Hematopoietic multipotent progenitor cell treated with erythropoietin and hydrocortisone succinate and interleukin-3 and kit ligand, for 15 days (in vitro differentiated cells): ENCODE results near the gene BTG1.

Experiments
- DNase-seq: peaks from one replicate; pipeline ENCODE4 v3.0.0-alpha.2; 2015; ENCODE audit warnings: low spot score

The BTG1 gene, protein sequence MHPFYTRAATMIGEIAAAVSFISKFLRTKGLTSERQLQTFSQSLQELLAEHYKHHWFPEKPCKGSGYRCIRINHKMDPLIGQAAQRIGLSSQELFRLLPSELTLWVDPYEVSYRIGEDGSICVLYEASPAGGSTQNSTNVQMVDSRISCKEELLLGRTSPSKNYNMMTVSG

DNA sequence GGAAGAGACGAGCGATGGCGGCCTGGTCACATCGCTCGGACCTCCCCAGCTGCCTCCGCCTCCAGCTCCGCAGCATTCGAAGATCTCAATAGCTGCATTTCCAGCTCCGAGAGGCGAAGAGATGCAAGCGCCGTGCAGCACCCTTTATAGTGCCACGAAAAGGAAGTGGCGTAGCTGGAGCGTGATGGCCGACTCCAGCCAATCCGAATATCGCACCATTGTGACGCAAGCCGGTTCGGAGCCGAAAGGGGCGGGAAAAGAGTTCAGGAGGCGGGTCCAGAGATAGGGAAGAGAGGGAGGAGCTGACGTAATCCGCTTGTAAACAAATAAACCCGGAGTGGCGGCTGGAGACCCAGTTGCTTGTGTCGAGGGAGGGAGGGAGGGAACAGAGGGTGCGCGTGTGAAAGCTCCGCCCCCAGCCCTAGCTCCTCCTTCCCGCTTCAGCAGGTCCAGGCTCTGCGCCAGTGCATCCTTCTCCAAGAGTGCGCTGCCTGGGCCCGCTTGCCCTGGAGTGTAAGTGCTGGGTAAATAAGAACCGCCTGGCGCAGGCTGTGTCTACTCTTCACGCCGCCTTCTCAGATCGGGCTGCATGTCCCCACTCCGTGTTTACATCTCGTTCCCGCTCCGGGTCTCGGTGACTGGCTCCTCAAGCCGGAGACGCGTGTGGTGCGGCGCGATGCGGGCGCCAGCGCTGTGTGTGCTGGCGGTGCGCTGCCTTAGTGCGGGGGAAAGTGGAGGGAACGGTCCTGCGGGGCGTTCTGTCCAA is at the start of gene BTG1:
BTG1 (minus strand) TSS at position 116 of the 766 bp plus-strand sequence. CDS start 311 bp downstream, outside the sequence.
- peak; percentile 100 for DNase-seq

DNA sequence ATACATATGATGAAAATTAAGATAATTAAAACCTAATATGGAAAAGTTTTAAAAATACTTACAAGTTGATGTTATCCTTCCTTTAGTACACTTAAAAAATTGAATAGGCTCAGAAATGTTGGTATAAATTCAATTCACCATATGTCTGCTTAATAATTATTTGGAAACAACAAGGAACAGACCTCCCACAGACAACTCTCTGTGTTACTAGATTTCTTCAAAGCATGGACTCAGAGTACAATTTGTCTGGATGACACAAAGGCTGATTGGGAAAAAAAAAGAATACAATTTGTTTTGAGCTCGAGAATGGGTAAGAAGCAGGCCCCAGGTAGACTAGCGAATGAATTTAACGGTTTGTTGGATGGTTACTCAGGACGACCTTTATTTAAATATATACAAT is 48.9 kb upstream of the BTG1 start:
- DNase-seq: no peak

DNA sequence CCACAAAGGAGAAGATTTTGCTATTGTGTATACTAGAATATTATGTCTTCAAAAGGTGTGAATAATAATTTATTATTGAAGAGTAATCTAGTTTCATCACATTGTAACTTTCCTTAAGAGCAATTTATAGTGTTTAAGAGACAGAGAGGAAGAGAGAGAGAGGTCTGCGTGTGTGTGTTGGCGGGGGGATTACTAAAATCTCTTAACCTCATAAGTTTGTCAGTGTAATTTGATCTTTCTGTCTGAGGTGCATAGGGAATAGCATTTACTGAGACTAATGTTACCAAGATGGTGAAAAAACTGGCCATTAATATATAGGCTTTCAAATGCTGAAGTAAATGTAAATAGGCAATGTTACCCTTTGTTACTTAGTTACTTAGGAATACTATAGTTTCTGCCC is 48.2 kb upstream of the BTG1 start:
- no peak for DNase-seq

DNA sequence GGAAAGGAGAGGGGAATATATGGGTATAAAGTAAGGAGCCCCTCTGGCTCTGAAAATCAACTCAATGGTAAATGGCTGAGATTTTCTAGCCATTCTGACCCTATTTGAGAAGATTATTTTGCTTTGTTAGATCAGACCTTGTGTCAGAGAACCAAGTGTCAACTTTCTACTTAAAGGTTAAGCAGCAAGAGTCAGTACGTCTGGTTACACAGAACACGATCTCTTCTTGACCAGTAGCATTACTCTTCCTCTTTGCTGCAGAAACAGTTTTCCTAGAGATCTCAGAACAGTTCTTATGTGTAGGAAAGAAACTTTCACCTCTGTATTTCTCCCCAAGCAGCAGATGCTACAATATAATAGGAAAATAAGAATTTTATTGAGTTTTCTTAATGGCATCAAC is 47.4 kb upstream of the BTG1 start:
- DNase-seq: no peak

DNA sequence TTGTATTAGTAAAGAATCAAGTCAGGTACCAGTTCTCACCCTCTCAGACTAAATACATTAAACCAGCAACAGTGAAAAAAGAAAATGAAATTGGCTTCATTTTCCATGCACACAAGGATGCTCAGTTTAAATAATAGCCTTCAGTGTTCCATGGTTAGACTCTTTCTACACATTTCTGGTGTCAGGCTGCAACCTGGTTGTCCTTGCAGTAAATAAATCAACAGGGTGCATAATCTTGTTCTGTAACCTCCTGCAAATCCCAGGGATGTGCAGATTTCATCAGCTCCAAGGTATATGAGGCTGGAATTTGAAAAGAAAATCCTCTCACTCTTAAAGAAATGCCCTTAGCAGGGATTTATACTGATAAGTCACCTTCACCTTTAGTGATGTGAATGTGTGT is 46.7 kb upstream of the BTG1 start:
- no peak for DNase-seq

DNA sequence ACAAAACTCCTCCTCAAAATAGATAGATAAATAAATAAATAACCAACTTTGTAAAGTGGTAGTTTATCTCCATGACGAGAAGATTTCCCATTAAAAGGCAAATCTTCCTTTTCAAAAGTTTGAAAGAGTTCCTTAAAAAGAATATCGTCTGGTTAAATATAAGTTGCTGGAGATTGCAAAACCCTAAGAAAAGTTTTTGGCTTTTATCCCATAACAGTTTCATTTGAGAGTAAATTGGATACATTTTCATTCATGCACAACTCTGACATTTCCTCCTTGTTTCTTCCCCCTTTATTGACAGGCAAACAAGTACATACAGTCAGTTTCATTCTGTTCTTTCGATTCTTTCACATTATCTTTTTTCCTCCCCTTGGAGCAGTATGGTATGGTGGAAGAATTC is 45.4 kb upstream of the BTG1 start:
- no peak for DNase-seq

DNA sequence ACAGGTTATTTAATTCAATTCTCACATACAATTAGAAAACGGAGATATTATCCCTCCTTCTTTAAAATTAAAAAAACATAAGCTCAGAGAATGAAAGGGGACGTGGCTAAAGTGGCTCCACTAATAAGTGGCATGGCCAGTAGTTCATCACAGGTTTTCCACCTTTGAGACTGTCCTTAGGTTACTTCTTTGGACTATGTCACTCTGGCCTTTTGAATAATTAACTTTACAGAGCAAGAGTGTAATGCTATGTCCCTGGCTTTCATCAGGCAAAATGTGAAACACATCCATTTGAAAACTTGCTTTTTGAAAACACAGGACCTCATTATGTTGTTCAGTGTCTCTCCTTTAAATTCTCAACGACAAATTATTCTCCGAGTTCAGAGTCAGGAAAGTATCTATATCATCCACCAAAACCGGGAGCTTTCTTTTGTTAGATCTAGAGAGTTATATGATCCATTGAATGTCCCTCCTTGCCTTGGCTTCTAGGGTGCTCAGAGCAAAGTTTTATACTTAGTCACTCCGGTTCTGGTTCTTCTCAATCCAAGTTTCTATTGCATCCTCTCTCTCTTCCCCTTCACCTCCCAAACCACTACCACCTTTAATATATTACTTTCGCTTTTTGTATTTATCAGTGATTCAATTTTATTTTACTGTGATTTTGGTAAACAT is 43.0 kb upstream of the BTG1 start:
- DNase-seq: no peak

DNA sequence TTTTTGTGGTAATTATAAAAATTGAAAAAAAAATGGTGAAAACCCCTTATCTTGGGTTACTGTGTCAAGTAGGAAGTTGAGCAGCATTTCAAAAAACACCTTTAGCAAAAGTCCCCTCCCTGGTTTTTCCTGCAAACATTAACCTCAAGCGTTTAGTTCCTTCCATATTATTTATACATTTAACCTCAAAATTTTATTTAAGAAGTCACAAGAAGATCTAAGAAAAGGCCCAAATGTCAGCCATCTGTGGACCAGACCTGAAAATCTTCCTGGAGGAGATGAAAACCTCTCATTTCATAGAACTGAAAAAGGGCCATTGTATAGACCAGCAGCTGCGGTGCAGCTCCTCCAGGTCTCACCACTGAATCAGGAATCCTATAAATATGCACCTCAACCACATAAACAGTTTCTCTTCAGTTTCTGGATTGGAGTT is 40.4 kb upstream of the BTG1 start:
- DNase-seq: no peak

DNA sequence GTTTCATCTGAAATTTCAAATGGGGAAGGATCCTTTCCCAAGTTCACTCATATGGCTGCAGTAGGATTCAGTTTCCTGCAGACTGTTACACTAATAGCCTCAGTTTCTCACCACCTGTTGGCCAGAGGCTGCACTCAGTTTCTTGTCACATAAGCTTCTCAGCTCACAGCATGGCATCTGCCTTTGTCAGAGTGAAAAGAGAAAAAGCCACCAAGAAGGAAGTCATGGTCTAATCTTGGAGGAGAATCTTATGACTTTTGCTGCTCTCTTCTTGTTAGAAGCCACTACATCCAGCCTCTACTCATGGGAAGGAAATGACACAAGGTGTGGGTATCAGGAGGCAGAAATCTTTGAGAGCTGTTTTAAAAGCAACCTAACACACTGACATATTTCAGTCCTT is 39.4 kb upstream of the BTG1 start:
- DNase-seq: no peak

DNA sequence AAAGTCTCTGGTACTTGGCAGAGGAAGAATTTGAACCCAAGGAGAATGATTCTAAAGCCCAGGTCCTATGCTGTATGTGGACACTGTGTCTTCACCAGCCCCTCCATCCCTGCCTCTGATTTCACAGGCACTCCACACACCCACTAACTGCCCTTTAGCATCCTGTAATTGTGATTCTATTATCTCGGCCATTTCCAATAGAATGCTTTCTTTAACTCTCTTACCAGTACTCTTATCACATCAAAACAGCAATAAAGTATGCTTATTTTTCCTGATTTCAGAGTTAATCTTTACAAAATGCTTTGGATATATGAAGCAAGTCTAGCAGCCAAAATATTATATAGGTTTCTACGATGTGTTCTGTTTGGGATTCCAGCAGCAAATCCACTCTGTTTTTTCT is 37.9 kb upstream of the BTG1 start:
- DNase-seq: no peak

DNA sequence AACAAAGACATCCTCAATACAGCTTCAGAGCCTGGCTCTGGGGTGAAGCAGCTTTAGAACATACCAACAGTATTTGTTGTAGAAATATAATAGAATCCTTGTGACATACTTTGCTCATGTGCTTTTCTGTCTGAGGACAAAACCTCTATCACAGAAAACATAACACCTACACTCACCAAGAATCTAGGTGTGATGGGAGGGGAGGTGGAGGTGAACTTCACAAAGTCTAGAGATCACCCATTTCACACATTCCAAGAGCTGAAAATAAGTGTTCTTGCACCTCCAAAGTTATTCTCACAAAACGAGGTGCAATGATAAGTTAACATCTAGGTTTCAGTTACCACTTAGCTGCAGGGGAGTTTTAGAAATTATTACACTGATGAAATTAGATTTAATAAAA is 32.7 kb upstream of the BTG1 start:
- DNase-seq: no peak

DNA sequence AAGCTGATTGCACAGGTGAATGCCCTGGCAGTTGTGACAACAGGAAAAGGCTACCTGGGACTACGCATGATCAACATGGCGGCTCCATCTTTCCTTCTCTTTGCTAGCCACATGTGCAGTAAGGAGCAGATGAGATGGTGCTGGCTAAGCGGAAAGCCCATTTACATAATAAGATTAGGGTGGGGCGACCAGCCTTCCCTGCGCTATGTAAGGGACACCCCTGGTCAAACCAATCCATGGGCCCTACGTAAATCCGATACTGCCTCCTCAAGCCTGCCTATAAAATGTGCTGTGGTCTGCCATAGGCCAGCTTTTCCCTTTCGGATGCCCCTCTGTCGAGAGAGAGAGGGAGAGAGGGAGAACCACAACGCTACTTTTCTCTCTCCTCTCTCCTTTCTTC is 31.0 kb upstream of the BTG1 start:
- no peak for DNase-seq

DNA sequence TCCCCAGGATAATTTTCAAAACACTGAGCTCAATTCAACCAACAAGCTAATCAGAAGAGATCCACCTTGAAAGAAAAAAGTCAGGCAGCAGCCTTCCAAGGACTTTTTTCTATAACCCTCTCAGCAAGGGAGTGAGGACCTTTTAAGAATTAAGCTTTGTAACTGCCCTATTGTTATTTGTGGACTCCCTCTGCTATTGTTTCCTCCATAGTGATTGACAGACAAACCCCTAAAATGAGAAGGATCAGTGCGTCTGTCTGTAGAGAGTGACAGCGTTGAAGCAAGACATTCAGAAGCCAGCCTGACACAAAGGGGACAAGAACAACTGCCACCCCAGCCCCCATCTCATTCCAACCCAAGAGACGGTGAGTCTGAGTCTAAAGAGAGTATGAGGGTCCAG is 30.3 kb upstream of the BTG1 start:
- no peak for DNase-seq

DNA sequence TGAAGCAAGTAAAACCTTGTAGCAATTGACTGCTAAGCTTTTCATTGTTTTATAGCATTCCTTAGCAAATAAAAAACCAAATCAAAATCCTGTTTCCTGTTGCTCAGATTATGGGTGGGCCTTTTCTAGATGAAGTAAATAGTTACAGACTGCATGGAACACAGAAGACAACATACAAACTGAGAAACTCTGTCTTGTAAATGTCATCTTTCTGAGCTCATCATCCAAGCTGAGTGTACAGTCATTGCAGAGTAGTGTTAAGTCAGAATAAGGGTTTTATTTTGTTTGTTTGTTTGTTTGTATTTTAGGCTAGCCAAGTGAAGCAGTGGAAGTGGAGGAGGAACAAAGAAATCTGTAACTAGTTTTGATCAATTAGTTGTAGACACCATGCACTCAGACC is 24.4 kb upstream of the BTG1 start:
- DNase-seq: no peak

DNA sequence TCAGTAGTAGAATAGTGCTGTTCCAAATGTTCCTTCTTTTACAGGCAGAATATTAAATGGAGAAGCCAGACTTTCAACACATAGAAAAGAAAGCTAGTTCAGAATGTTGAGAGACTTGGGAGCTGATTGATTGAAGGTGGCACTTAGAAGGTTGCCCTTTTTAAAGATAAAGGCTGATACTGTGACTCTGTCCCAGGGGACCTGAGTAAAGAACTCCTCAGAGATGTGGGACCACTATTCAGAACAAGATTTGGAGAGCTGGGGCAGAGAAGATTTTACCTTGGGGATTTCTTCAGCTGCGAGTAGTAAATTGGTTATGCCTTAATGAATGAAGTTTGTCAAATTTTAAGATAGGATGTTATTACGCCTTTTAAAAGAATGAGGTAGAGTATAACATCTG is 21.4 kb upstream of the BTG1 start:
- DNase-seq: no peak

DNA sequence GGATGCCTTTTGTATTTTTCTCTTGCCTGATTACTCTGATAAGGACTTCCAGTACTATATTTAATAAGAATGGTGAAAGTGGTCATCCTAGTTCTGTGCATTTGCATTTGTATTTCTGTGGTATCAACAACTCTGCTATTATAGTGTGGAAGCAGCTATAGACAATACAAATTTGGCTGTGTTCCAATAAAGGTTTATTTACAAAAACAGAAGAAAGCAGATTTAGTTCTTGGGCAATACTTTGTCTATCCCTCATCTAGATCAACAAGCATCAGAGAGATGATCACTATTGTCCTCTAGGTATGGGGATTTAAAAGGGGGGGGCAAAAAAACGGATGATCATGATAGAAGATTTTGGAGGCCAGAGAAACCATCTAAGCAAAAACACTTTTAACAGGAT is 19.1 kb upstream of the BTG1 start:
- no peak for DNase-seq

DNA sequence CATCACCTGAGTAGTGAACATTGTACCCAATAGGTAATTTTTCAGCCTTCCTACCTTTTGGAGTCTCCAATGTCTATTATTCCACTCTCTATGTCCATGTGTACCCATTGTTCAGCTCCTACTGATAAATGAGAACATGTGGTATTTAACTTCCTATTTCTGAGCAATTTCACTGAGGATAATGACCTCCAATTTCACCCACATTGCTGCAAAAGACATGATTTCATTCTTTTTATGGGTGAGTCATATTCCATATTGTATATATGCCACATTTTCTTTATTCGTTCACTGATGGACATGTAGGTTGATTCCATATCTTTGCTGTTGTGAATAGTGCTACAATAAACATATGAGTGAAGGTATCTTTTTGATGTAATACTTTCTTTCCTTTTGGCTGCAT is 16.4 kb upstream of the BTG1 start:
- no peak for DNase-seq

DNA sequence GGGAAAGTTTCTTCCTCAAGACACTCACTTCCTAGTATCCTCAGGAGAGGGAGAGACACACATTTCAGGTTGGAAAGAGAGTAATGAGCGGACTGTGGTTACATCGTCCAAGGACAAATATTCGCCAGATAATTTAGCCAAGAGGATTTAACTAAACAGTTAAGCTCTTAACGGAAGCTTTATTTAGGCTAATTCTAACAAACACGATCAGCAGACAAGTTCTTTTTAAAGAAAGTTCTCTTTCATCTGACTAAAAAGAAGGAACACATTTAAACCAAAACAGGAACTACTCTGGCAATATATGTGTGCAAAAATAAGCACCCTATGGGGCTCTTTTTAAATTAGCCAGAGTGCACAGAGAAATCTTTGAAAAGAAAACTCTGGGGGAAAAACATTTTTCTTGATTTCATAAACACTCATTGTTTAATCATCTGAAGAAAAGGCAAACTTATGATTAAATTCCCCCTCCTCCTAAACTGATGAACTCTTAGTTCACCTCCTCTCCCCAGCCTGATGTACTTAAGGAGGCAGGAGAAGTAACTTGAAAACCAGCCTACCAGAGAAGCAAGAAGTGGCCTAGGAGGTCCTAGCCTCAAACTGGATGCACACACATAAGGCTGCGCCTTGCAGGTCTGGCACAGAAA is 13.3 kb upstream of the BTG1 start:
- no peak for DNase-seq

DNA sequence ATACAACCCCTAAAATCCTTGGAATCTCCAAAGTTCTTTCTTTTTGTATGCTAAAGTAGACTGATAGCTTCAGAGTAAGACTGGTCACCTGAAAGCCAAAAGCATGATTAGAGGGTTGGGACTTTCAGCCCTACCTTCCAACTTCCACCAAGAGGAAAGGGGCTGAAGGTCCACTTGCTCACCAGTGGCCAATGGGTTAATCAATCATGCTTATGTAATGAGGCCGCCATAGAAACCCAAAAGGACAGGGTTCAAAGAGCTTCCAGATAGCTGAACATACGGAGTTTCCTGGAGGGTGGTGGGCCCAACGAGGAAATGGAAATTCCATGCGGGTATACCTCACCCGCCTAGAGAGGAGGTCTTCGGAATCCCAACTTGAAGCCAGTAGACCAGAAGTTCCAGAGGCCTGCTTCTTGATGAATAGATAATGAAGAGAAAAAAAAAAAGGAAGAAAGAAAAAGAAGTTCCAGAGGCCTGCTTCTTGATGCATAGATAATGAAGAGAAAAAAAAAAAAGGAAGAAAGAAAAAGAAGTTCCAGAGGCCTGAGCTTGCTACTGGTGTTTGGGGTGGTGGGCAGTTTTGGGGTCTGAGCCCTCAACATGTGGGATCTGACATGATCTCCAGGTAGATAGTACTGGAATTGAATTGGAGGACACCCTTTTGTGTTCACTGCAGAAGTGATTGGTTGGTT is 11.2 kb upstream of the BTG1 start:
- no peak for DNase-seq

DNA sequence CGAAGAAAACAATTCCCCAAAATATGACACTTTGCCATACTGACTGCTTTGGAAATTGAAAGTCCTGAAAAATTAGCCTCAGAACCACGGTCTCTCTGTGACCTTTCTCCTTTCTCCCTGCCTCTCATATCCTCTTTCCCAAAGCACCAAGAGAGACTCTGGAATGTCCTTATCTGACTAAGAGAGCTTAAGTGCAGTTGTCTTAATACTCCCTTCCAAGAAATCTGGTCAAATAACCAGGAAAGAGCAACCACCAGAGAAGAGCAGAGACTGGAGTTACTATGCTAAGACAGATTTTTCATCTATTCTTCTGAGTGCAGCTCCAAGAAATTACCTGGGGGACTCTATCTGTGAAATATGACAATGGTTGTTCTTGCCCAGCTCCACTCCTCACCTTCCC is 10.5 kb upstream of the BTG1 start:
- no peak for DNase-seq

DNA sequence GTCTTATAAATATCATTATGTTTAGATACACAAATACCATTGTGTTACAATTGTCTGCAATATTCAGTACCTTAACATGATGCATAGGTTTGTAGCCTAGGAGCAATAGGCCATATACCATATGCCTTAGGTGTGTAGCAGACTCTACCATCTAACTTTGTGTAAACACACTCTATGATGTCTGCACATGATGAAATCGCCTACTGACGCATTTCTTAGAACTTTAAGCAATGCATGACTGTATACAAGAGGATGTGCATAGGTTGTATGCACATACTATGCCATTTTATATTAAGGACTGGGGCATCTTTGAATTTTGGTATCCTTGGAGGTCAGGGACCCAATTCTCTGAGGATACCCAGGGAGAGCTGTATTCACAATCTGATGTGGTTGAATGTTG is 10.1 kb upstream of the BTG1 start:
- DNase-seq: no peak

DNA sequence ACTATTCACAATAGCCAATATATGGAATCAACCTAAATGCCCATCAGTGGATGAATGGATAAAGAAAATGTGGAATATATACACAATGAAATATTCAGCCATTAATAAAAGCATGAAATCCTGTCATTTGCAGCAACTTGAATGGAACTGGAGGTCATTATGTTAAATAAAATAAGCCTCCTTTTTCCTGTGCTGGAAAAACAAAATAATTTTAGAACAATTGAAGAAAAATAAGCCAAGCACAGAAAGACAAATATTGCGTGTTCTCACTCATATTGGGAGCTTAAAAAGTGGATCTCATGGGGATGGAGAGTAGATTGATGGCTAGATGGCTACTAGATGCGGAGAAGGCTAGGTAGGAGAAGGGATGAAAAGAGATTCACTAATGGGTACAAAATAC is 6.3 kb upstream of the BTG1 start:
- no peak for DNase-seq
